ENCODE results near the gene NOXO1. TPM values are rescaled to one million over a fixed set of nuclear protein-coding genes. Genes with fewer than 3 reads are reported as not detected.

NOXO1 gene
- total RNA-seq, 1 experiment from 2014 or later: 1.7 TPM

DNA sequence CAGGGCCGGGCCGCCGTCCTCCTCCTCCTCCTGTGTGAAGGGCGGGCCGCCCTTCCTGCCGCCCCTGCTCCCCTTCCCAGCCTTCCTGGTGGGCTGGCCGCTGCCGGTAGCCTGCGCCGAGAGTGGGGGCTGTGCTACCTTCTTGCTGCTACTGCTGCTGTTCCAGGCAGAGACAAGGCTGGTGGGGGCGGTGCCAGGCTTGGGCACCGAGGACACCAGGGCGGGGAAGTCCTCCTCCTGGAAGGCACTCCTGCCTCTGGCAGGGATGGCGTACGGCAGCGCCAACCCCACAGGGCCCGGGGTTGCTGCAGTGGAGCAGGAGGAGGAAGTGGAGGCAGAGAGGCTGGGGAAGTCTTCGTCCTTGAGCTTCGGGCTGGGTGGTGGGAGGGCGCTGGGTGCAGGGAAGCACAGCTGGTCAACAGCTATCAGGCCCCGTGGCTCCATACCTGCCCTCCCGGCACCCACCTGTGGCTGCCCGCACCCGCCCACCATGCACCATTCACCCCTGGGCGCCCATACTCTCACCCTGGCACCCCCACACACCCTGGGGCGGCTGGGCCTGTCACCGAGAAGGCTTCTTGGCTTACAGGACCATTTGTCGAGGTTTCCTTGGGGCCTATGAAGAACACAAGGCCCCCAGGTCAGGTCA is 18.7 kb upstream of the NOXO1 start:
- no peak overlapping the region for H3K9ac ChIP-seq (ENCODE audit: extremely low read depth, insufficient read length, low read length)

More for the DNA sequence above, 18.7 kb upstream of the NOXO1 start:
- no peak overlapping the region for H4K8ac ChIP-seq (replicated peaks; ENCODE audit: insufficient read length, low read depth, low read length)
- no peak overlapping the region for H3K4me2 ChIP-seq (ENCODE audit: insufficient read depth, insufficient read length, low read length)
- no peak for DNase-seq
- H3K4me3 Mint-ChIP-seq: no peak overlapping the region
- no peak overlapping the region for H3K27ac Mint-ChIP-seq
- no peak overlapping the region for H3K18ac ChIP-seq (ENCODE audit: insufficient read length, low read depth, low read length)
- H2BK20ac ChIP-seq (ENCODE audit: low read depth, low read length, poor library complexity, severe bottlenecking): no peak overlapping the region
- H2BK120ac ChIP-seq (ENCODE audit: low read depth, low read length, poor library complexity, severe bottlenecking): no peak overlapping the region
- no peak overlapping the region for H2AFZ ChIP-seq (ENCODE audit: low read length)
- H3K23me2 ChIP-seq (ENCODE audit: insufficient read length, low read depth, low read length, poor library complexity, severe bottlenecking): no peaks in the 10 kb centered on the region
- H3K56ac ChIP-seq (ENCODE audit: insufficient read length, low read depth, low read length): no peak overlapping the region
- H3K9me3 ChIP-seq (ENCODE audit: control insufficient read depth, low read depth, low read length): no peaks in the 10 kb centered on the region
- WGBS (ENCODE audit: extremely low coverage, insufficient read length, low lambda C conversion rate): no CpG with 5 or more reads among the region's 28 CpGs
- H3K4me1 Mint-ChIP-seq: peaks cover 4 to 9% of the 10 kb centered on the region in 2 experiments; a peak in 2 of 4 replicates
- no peak overlapping the region for H3K14ac ChIP-seq (ENCODE audit: insufficient read depth, low read length)
- H4K20me1 ChIP-seq (ENCODE audit: control insufficient read depth, insufficient read depth, insufficient read length): no peaks in the 10 kb centered on the region
- H3K23ac ChIP-seq (ENCODE audit: insufficient read length, low read depth, low read length): no peak overlapping the region
- H2BK15ac ChIP-seq (ENCODE audit: low read depth, low read length): no peak overlapping the region
- H2BK12ac ChIP-seq (ENCODE audit: insufficient read length, low read depth, low read length): no peak overlapping the region
- H4K5ac ChIP-seq (ENCODE audit: insufficient read length, low read depth, low read length): no peak overlapping the region
- no peak overlapping the region for H2AK5ac ChIP-seq (ENCODE audit: insufficient read length, low read length)
- H3K27ac ChIP-seq (ENCODE audit: insufficient read length, low read depth, low read length): no peak overlapping the region
- peaks cover 18 to 48% (median 44%) of the 10 kb centered on the region in 3 experiments for H3K36me3 Mint-ChIP-seq (ENCODE audit: insufficient read depth in 1 of 3, low read depth in 3 of 3)
- H4K91ac ChIP-seq (ENCODE audit: insufficient read length, low read depth, low read length): no peak overlapping the region
- no peaks in the 10 kb centered on the region for H3K27me3 Mint-ChIP-seq (ENCODE audit: low read depth)
- H3K9me3 Mint-ChIP-seq: no peaks in the 10 kb centered on the region
- no peak overlapping the region for H2BK5ac ChIP-seq (ENCODE audit: insufficient read length, low read length)
- H3K79me2 ChIP-seq (ENCODE audit: insufficient read depth, low read length): no peaks in the 10 kb centered on the region
- no peaks in the 10 kb centered on the region for H3K27me3 ChIP-seq (ENCODE audit: insufficient read depth, low read length)
- no peak overlapping the region for H3K4ac ChIP-seq (ENCODE audit: low read depth, low read length)
- TF ChIP-seq, protein P1, sequence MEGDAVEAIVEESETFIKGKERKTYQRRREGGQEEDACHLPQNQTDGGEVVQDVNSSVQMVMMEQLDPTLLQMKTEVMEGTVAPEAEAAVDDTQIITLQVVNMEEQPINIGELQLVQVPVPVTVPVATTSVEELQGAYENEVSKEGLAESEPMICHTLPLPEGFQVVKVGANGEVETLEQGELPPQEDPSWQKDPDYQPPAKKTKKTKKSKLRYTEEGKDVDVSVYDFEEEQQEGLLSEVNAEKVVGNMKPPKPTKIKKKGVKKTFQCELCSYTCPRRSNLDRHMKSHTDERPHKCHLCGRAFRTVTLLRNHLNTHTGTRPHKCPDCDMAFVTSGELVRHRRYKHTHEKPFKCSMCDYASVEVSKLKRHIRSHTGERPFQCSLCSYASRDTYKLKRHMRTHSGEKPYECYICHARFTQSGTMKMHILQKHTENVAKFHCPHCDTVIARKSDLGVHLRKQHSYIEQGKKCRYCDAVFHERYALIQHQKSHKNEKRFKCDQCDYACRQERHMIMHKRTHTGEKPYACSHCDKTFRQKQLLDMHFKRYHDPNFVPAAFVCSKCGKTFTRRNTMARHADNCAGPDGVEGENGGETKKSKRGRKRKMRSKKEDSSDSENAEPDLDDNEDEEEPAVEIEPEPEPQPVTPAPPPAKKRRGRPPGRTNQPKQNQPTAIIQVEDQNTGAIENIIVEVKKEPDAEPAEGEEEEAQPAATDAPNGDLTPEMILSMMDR (conservative IDR thresholded peaks at IDR 0.05): no peak
- H3K4me1 ChIP-seq (ENCODE audit: insufficient read depth, low read length): no peaks in the 10 kb centered on the region
- peaks cover 3% of the 10 kb centered on the region for H3K79me1 ChIP-seq (ENCODE audit: insufficient read depth, low read depth, low read length, poor library complexity, severe bottlenecking)
- H3T11ph ChIP-seq (ENCODE audit: low read length): no peak overlapping the region

All from H9 (cell line).